Measurements from ENCODE around the gene NLRP14.

DNA sequence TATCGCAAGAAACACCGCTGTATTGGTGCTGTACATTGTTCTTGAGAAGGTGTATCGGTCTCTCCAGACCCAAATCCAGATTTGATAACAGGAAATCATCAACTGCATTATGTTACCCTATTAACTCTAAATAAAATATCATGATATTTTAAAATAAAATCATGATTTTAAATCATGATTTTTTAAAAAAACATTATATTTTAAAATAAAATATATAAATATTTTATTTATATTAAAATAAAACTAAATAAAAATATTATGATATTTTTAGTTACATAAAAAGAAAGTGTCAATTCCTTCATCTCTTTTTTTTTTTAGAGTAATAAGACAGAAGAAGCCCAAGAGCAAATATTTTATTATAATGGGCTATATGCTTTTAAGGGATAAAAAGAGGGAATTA, 96.1 kb downstream of the NLRP14 start:
- TF ChIP-seq, protein P1, sequence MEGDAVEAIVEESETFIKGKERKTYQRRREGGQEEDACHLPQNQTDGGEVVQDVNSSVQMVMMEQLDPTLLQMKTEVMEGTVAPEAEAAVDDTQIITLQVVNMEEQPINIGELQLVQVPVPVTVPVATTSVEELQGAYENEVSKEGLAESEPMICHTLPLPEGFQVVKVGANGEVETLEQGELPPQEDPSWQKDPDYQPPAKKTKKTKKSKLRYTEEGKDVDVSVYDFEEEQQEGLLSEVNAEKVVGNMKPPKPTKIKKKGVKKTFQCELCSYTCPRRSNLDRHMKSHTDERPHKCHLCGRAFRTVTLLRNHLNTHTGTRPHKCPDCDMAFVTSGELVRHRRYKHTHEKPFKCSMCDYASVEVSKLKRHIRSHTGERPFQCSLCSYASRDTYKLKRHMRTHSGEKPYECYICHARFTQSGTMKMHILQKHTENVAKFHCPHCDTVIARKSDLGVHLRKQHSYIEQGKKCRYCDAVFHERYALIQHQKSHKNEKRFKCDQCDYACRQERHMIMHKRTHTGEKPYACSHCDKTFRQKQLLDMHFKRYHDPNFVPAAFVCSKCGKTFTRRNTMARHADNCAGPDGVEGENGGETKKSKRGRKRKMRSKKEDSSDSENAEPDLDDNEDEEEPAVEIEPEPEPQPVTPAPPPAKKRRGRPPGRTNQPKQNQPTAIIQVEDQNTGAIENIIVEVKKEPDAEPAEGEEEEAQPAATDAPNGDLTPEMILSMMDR (IDR thresholded peaks at IDR 0.05) = no peak
- TF ChIP-seq POLR2A (IDR thresholded peaks at IDR 0.05) (no peak), POLR2AphosphoS5 (IDR thresholded peaks at IDR 0.05) (no peak)

Measured in stomach (tissue), 4 donors.